Fibroblast of upper back skin (primary cell): ENCODE results near the gene PLAC8L1.
A peak's percentile ranks its signal among the peaks of the same experiment; 100 is the strongest.

ENCODE experiments used
- DNase-seq: peaks from one replicate; pipeline ENCODE4 v3.0.0-alpha.2; 2013

Gene PLAC8L1

GRCh38 chr5:146078566-146078965, 26.8 kb downstream of the PLAC8L1 start:
- no peak for DNase-seq

- DNase-seq: no peak
Measured at GRCh38 chr5:146076455-146076854, 28.9 kb downstream of the PLAC8L1 start.

DNA sequence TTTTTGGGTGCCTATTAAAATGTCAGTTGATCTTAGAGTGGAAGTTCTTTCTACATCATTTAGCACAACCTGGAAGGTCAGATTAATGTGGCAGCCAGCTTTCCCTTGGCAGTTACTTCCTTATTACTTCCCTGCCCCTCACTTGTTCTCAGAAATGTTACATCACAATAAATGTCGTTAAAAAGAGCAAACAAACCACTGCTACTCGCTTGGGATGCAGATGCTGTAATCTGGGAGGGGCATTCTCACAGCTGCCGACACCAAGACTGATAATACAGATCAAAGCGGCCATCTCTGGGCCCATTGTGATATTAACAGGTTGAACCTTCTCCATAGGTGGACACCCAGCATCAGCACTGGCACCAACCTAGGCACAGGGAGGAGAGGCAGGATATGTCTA, 29.3 kb downstream of the PLAC8L1 start:
- no peak for DNase-seq

DNA sequence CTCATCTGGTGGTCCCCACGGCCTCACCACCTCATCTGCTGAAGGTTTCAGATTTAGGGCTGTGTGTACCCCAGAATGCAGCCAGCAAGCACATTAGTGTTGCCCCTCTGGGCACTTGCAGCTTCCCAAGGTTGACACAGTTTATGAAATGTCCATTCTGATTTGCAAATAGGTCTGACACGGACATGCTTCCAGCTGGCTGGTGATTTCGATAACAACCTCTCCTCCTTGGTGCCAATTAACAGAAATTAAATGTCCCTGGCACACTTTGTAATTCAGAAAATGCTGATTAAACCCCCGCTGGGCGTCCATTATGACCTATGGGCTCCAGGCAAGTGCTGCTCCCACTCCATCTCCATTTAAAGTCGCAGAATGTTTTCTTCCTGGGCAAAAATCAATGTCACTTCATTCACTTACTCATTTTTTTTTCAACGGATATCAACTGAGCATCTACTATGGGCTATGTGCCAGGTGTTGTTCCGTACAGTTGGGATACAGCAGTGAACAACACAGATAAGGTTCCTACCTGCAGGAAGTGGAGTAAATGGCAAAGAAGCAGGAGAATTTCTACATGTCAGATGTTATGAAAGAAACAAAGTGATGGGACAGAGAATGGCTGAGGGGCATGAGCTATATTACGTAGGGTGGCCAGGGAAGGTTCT, 32.0 kb downstream of the PLAC8L1 start:
- DNase-seq: no peak

GRCh38 chr5:146072595-146072994, 32.8 kb downstream of the PLAC8L1 start:
- no peak for DNase-seq

DNA sequence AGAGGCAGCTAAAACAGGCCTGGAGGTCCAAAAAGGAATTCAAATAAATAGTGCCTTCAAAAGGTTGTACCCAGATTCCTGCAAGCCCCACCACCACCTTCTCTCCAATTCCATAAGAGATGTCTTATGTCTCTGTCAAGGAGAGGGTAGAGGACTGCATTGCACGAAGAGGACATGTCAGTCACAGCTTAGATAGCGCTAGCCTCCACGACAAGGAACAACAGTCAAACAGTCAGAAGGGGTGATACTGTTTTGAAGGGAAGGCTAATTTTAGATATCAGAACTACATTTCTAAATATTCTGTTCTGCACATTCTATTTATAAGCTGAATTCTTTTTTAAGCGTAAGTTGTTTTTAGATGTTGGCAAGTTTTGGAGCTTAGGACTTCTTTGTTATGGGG, 34.2 kb downstream of the PLAC8L1 start:
- no peak for DNase-seq

DNA sequence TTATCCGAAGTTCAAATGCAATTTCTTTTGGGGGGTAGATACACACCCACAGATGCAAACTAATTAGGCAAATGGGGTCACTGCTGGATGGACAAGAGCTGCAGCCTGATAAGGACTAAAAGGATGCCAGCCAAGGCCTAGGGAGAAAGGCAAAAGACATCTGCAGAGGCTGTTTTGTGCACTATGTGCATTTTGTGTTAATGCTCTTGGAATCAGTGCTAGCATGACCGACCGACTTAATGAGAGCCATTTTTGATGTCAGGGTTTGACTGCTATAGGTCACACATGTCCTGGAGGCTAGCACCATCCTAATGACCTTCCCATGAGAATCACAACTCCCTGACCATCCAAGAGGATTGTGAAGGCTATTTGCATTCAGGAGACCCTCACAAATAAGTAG, 34.6 kb downstream of the PLAC8L1 start:
- no peak for DNase-seq

DNA sequence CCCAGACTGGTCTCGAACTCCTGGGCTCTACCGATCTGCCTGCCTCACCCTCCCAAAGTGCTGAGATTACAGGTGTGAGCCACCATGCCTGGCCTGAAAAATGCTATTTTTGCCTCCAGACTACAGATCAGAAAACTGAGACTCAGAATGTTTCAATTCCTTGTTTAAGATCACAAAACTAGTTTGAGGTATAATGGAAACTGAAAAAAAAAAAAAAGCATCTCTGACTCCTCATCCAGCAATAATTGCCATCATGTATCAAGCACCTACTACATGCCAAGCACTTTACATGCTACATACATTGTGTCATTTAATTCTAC, 35.6 kb downstream of the PLAC8L1 start:
- no peak for DNase-seq

DNA sequence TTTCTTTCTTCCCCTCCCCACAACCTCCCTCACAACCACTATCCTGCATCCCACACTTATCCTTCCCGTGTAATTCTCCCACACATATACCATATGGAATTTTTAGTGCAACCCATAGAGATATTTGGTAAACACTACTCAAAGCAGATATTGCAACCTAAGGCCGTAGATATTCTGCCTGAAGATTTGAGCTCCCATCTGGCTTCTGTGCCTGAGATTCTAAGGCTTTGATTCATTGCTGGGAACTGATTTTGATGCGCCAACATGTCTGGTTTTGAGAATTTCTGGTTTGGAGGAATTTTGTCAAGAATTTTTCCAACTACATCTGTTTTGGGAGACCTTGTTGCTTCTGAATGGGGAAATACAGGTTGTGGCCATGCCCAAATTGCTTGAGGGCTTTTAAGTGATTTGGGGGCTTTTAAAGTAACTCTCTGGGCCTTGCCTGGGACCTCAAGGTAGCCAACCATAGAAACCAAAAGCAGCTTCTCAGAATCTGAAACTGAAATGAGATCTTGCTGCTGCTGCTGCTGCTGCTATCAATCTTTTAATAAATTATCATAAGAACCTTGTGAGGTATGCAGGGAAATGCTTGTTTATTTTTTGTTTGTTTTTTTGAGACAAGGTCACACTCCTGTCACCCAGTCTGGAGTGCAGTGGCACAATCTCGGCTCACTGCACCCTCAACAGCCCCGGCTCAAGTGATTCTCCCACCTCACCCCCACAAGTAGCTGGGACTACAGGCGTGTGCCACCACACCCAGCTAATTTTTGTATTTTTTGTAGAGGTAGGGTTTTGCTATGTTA, 36.2 kb downstream of the PLAC8L1 start:
- DNase-seq: no peak

DNA sequence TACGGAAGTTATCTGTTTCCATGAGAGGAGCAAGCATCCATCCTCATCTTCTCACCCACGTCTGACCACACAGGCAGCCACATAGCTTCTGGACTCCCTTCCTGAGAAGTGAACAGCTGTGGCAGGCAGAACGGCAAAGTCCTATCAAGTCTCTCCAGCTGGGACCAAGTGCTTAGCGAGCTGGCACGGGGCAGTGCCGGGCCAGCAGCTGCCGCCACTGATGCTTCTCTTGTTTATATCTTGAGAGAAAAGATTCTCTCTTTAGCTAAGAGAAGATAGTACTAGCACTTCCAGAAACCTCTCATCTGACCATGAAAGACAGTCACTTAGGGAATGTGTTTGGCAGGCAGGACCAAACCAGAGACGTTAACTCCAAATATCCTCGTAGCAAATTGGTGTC, 37.2 kb downstream of the PLAC8L1 start:
- DNase-seq: no peak

DNA sequence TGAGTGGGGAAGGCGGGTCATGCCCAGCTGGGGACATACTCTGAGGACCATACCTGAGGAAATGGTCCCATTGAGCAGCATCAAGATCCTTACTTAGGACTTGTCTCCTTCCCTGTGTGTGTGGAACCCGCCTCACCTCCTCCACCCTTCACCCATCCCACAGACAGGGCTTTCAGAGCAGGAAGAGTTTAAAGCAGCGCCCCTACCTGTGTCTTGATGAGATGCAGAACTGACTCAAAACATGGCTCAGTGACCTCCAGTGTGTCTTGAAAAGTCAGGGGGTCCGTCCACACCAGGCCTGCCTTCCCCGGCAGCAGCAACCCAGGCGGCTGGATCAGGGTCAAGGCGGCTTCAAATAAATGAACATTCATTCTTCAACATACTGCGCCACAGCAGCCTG, 38.4 kb downstream of the PLAC8L1 start:
- DNase-seq: no peak

GRCh38 chr5:146060221-146060585, 45.2 kb downstream of the PLAC8L1 start:
- DNase-seq: no peak

GRCh38 chr5:146059460-146060220, 45.7 kb downstream of the PLAC8L1 start:
- peak; percentile 17 for DNase-seq

- no peak for DNase-seq
Measured at GRCh38 chr5:146055432-146055831, 49.9 kb downstream of the PLAC8L1 start.

GRCh38 chr5:146052780-146053179, 52.6 kb downstream of the PLAC8L1 start:
- no peak for DNase-seq

DNA sequence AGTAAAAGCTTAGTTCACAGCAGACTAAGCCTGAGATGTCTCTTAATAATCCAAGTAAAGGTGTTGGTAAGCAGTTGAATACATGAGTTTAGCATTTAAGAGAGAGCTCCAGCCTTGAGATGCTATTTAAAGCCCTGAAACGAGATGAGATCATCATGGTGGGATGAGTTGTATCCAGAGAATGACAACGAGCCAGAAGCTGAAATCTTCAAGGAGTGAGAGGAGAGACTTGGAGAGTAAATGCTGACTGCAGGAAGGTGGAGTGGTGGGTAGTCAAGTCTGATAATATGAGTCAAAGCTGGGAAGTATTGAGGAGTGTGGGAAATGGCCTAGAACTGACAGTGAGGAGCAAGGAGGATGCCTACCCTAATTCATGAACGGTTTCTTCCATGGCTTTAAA, 53.7 kb downstream of the PLAC8L1 start:
- peak; percentile 69 for DNase-seq

DNA sequence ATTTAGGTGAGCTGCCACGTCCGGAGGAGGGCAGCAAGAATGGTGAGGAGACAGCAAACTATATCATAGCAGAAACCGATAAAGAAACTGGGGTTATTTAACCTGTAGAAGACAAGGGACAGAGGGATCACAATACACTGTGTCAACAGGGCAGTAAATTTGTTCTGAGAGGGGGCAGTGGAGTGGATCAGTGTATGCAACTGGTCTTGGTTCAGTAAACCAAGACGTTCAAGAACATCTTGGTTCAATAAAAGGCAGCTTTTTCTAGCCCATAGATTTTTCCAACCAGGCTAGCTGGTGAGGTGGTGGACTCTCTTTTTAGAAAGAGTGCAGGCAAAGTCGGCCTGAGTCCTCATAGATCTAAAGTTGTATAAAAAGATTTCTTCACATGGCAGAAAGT, 55.3 kb downstream of the PLAC8L1 start:
- no peak for DNase-seq

GRCh38 chr5:146049704-146050026, 55.7 kb downstream of the PLAC8L1 start:
- no peak for DNase-seq

DNA sequence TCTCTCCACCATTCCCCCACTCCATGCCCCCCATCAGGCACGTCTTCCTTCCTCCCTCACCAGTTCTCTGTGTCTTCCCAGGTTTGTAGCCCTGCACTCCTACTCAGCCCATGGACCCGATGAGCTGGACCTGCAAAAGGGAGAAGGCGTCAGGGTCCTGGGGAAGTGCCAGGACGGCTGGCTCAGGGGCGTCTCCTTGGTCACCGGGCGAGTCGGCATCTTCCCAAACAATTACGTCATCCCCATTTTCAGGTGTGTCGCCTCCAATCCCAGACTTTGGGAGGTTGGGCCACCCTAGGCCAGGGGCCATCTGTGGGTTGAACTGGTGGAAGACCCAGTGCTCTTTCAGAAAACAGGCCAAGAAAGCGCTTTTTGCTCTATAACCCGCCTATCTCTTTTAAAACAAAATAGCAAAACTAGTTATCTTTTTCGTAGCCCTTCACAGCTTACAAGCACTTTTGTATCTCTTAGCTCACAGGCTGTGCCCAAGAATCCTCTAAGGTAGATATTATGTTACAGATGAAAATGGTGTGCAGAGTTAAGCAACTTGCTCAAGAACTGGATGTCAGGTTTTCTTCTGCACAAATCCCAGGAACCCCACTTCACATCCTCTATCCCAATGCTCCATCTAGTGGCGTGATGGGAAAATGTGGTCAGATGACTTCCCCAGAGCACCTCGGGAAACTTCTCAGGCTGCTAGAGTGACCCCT, 56.2 kb downstream of the PLAC8L1 start:
- DNase-seq: peak; percentile 80

- no peak for DNase-seq
Measured at GRCh38 chr5:146047396-146047795, 58.0 kb downstream of the PLAC8L1 start.

- no peak for DNase-seq
Measured at GRCh38 chr5:146043722-146044121, 61.7 kb downstream of the PLAC8L1 start.

- peak; percentile 59 for DNase-seq
Measured at GRCh38 chr5:146042628-146043279, 62.6 kb downstream of the PLAC8L1 start.

DNA sequence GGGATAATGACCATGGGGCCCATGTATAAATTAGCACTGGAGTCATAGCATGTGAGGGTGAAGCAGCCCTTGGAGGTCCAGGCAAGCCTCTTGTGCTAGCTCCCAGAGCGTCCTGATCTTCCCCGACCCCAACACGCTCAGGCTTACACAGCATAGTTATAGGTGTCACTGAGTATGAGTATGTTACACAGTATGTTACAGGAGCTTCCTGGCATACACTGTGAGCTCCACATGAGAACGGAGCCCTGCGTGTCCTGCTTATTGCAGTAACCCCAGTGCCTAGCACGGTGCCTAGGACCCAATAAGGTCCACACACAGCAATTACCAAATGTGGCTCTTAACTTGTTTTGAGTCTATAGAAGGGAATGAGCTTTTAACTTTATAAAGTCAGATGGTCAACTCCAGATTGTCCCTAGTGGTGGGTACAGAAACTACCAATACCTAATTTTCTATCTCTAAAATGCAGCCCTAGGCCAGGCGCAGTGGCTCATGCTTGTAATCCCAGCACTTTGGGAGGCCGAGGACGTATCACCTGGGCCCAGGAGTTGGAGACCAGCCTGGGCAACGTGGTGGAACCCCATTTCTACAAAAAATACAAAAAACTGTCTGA, 64.1 kb downstream of the PLAC8L1 start:
- DNase-seq: no peak
